GM21423 (cell line): ENCODE measurements around the gene RGS7.
"Not testable (repeated sequence)": the region's sequence is repeated elsewhere in the genome, so short reads cannot be mapped to it uniquely, and the experiment has no call there.

Experiments
- ATAC-seq: cut with Tn5 transposase; IDR thresholded peaks from one replicate; pipeline ENCODE4 v1.9.1; 2021; ENCODE audit warnings: mild to moderate bottlenecking, moderate library complexity; ENCODE audit not compliant: unreplicated experiment

The RGS7 gene

DNA sequence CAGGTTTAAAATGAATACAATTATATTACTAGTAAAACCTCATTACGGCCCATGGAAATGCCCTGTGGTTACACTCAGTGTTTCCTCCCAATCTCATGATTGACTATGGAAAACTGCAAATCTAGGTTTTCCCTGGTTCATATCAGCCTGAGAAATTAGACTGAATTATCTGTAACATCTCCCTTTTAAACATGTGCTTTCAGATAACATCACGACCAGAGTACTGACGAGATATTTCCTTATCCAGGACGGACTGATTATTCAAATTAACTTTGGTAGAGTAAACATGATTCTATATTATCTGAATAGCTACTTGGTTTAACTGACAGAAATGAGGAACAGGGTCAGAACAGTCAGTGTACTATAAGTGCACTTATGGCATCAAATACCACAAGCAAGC lies 82.3 kb downstream of the RGS7 start:
- no peak for ATAC-seq

DNA sequence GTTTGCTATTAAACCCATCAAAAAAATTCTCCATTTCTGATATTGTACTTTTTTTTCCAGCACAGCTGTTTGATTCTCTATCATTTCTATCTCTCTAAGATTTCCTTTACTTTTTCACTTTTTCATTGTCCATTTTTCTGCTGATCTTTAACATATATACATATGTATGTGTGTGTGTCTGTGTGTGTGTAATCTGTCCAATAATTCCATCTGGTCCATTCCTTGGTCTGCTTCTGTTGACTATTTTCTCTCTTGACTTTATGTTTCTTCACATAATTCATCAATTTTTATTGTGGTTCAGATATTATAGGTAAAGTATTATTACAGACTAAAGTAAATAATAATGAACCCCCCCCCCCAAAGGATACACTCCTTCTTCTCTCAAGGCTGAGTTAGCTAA lies 84.2 kb downstream of the RGS7 start:
- ATAC-seq, result no peak

DNA sequence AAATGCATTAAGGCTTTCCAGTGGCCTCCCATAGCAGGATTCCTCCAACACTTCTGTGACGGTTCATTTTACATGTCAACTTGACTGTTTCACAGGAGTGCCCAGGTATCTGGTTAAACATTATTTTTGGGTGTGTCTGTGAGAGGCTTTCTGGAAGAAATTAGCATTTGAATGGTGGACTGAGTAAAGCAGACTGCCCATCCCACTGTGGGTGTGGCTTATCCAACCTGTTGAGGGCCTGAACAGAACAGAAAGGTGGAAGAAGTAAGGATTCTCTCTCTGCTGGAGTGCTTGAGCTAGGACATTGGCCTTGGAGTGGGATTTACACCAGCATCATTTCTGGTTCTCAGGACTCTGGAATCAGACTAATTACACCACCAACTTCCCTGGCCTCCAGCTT lies 85.6 kb downstream of the RGS7 start:
- no peak for ATAC-seq

DNA sequence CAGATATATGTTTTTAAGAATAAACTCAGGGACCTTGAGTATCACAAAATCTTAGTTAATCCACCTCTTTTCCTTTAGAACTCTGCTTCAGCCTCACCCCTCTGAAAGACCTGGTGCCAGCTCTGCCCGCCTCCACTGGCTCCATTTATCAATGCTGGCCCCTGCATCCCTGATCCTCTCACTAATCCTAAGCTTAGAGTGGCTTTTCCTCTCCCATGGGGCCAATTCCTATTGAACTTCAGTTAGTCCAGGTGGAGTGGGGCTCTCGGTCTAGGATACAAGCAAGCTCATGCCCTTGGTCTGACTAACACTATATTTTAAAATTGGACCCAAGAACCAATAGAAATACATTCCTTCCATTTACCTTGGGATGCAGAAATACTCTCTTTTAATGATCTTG lies 87.0 kb downstream of the RGS7 start:
- ATAC-seq, result no peak

DNA sequence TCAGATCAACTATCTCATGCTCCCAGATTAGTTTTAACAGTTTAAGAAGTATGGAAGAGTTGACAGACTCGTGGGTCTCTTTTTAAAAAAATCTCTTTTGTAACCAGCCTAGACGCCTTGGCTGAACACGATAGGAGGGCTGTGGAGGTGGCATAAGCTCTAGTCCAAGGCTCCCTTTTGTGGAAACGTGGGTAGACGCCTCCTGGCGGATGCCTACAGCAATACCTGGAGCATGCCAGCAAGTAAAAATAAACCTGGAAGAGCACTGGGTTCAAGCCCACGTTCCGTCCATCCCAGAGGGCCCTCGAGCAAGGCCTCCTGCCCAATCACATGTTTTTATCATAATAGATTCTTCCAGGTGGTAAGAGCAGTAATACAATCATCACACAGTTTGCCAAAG lies 87.9 kb downstream of the RGS7 start:
- no peak for ATAC-seq

DNA sequence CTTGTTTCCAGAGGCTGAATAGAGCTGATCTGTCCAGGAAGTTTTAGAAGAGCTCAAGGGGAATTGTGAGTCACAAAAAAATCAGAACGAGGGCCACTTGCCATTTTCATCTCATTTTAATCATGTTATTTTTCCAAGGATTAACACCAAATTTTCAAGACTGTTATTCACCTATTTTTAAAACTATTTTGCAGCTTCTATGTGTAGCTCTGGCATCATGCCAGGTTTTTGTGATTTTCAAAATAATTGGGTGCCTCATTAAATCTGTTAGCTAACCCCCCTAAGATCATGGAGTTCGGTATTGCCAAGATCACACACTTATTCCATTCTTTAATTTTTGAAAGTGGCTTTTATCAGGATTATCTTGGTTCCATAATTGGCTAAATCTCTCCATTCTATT lies 90.9 kb downstream of the RGS7 start:
- ATAC-seq, result no peak

DNA sequence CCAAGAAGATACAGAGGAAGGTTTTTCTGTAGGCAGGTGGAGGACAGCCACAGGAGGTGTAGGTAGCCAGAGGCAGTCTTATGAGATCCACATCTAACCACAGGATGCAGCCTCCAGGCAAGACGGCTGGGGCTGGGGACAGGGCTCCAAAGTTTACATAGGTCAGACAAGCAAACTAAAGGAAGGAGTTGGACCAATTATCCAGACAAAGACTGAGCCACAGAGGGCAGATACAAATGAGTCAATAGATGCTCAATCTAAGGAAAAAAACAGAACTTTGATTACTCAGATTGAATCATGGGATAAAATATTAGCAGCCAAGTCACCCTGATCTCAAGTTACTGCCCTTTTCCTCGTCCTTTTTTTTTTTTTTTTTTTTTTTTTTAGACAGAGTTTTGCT lies 91.6 kb downstream of the RGS7 start:
- no peak for ATAC-seq

DNA sequence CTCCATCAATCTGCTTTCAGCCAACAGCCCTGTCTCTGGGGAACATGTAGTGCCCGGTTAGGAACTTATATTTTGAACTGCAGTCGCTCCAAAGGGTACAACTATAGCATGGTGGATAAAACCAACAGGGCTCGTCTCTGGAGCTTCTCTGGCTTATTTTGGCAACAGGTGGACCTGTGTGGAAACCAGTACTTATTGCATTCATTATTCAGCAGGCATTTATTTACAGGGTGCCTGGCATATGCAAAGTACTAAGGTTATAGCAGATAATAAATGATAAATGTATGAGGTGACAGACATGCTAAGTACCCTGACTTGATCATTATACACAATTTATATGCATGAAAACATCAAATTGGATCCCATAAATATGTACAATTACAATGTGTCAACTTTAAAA lies 93.7 kb downstream of the RGS7 start:
- ATAC-seq, result no peak

DNA sequence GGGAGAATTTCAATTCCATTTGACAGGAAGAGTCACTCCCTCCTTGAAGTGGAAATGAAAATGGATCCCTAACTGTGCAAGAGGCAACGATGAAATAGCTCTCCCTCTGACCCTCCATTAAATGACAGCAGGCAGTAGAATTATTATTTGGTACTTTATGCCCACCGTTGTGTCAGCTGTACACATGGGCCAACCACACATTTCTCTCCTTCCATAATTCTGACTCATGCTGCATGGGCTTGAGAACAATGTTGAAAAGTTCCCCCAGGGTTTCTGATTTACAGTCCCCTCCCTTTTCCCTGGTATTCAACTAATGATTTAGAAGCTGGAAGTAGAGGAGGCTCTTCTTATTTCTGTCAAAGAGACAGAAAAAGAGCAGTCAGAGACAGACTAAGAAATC lies 103.5 kb downstream of the RGS7 start:
- ATAC-seq, result no peak

DNA sequence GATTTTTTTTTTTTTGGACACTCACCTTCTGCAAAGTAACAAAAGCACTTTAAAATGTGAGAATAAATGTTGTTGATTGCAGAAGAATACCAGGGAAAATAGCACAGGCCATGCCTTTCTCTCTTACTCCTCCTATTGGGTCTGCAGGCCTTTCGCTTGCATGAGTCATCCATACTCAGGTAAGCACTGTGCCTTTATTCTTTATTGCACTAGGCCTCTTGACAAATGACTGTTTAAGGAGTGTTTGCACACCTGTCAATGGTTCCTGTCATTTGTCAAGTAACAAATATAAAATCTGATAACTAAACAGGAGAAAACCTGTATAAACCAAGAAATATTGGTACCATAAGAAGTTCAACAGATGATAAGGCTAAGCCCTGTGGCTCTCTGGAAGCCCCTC lies 106.5 kb downstream of the RGS7 start:
- no peak for ATAC-seq

DNA sequence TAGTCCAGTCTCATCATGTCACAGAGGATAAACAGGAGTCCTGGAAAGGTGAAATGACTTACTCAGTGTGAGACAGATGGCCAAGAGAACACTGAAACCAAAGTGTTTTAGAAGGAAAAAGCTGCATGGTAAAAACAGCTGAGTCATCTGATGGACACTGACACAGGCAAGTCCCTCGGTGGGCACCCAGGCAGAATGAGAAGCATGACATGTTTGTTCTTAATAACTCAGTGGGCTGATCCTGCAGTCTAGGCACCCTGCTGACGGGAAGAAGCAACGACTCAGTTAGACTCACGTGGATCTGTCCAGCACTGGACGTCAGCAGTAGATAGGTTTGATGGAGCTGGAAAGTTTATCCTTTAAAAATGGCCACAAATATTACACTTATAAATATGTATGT lies 116.9 kb downstream of the RGS7 start:
- no peak for ATAC-seq

DNA sequence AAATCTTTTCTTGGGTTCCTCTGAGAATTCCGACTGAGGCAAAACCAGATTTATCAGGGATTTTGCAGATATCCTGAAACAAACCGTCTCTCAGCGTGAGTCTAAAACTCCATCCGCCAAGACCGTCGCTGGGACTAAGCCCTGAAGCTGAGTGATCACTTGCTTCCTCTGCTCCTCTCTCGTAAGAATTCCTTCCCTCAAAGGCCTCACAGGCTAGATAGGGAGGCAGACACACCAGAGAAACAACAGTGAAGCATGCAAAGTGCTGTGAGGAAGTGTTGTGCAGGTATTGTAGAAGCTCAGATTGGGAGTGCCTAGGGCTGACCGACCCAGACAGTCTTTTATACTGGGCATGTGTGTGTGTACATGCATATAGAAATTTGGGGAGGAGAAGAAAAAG lies 119.1 kb downstream of the RGS7 start:
- ATAC-seq, result no peak

DNA sequence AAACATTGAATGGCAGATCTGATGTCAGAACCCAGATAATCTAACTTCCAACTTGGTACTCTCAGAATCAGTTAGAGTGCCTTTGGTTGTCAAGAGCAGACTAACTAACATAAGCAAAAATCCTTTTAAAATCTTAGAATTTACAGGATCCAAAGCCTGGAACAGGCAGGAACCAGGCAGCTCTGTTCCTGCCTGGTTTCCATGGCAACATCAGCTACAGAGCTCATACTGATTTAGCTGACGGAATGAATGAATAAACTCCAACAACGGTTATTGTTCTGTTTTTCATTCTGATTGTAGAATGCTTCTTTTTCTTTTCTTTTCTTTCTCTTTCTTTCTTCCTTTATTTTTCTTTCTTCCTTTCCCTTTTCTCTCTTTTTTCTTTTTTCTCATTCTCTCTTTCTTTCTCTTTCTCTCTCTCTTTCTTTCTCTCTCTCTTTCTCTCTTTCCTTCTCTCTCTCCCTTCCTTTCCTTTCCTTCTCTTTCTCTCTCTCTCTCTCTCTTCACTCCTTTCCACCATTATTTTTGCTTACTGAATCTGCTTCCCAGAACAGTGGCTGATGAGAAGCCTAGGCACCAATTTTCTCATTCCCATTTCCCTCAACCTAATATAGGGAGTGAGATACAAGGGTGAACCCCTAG lies 121.6 kb downstream of the RGS7 start:
- ATAC-seq, result no peak

DNA sequence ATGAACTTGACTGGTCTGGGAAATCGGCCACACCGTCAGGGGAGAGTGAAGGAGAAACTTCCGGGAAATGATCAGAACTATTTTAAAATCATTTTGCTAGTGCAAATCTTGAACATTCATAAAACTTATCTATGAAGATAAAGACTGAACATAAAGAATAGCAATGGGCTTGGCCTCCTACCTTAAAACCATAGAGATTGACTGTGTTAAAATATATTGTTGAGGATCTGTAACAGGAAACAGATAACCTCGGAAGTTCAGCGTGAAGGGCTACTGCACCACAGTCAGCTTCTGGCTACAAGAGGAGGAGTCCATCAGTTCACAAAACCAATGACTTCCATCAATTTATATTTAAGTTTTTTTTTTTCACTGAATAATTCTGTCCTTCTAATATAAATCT lies 127.3 kb downstream of the RGS7 start:
- no peak for ATAC-seq

DNA sequence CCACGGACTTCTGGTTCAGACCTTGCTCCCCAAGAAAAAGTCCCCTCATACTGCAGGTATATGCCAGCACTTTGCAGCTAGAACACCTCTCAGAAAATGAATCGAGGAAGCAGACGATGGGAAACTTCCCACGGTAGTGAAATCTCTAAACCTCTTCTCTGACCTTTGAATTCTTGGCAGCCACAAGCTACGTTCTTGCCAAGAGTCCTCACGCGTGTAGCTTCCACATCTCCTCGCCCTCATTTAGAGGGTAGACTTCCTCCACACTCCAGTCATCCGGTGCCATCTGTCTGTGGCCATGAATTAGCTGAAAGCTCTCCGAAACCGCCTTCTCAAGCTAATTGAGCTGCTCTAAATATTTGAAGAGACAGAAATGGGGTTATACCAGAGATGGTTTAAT lies 127.8 kb downstream of the RGS7 start:
- ATAC-seq, result no peak

DNA sequence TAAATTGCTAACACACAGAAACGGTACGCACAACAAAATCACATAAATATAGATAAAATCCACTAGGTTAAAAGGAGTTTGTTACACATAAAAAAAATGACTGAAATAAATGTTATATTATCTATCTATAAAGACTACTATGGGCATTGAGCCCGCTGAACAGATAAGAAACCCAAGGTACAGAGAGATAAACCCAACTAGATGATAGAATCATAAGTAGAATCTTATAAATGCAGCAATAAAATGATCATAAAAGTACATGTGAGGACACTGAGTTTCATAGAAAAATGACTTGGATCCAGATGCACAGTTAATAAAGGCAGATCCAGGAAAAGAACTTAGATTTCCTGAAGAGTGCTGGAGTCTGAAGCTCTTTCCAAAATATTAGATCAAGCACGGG lies 128.7 kb downstream of the RGS7 start:
- no peak for ATAC-seq

DNA sequence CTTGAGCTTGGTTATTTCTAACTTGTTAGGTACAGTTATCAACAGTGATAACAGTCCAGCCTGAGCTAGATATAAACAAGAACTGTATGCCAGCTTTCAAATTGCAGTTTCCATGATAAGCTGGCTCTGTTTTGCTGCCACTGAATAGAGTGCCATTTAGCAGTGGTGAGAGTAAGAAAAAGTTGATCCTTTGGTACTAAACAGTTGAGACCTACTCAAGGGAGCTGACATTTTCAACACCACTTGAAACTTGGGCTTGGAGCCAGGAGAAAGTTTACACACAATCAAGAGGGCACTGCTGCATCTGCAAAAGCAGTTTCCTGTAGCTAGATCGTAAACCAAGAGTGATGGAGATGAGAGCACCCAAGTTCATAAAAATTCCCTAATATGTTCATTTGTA lies 131.3 kb downstream of the RGS7 start:
- ATAC-seq, result no peak

DNA sequence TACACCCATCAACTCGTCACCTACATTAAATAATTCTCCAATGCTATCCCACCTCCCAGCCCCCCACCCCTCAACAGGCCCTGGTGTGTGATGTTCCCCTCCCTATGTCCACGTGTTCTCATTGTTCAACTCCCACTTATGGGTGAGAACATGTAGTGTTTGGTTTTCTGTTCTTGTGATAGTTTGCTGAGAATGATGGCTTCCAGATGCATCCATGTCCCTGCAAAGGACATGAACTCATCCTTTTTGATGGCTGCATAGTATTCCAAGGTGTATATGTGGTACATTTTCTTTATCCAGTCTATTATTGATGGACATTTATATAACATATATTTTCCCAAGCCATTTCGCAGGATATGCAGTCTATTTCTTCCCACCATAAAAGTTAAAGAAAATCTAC lies 132.8 kb downstream of the RGS7 start:
- ATAC-seq, result not testable (repeated sequence)

DNA sequence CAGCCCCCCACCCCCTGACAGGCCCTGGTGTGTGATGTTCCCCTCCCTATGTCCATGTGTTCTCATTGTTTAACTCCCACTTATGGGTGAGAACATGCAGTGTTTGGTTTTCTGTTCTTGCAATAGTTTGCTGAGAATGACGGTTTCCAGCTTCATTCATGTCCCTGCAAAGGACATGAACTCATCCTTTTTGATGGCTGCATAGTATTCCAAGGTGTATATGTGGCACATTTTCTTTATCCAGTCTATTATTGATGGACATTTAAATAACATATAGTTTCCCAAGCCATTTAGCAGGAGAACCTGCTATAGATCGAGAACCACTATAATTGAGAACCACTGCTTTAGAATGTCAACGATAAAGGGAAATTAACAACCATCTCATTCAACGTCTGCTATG lies 134.2 kb downstream of the RGS7 start:
- not testable (repeated sequence) for ATAC-seq

DNA sequence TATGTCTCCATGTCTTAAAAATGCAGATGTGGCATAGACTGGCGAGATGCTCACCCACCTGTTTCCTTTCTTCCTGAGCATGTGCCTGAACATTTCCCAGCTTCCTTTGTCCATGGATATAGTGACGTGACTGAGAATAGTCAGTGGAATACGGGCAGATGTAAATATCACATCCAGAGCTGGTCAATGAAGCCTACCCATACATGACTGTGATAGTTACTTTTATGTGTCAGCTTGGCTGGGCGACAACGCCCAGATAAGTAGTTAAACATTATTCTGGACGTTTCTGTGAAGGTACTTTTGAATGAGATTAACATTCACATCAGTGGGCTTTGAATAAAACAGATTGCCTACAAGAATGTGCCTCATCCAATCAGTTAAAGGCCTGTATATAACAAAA lies 135.7 kb downstream of the RGS7 start:
- no peak for ATAC-seq

DNA sequence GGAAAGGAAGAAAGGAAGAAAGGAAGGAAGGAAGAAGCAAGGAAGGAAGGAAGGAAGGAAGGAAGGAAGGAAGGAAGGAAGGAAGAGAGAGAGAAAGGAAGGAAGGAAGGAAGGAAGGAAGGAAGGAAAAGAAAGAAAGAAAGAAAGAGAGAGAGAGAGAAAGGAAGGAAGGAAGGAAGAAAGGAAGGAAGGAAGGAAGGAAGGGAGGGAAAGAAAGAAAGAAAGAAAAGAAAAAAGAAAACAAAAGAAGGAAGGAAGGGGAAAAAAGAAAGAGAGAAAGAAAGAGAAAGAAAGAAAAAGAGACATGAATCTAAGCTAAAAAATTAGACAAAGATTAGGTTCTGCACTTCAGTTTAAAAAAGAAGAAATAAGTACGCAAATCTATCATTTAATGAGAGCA lies 136.1 kb downstream of the RGS7 start:
- ATAC-seq, result not testable (repeated sequence)

DNA sequence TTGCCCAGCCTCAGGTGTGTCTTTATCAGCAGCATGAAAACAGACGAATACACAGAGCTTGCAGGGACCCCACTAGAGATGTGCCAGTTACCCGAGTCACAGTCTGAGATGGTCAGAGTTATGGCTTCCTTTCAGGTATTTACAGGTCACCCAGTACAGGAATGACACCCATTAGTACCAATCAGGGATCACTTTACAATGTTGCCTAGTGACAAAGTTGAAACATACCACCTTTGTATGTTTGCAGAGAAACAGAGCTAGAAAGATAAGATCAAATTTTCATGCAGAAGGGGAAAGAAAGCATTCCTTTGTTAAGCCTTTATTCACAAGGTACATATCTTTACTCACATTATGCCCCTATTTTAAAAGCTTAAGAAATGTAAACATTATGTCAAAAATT lies 137.6 kb downstream of the RGS7 start:
- ATAC-seq, result no peak

DNA sequence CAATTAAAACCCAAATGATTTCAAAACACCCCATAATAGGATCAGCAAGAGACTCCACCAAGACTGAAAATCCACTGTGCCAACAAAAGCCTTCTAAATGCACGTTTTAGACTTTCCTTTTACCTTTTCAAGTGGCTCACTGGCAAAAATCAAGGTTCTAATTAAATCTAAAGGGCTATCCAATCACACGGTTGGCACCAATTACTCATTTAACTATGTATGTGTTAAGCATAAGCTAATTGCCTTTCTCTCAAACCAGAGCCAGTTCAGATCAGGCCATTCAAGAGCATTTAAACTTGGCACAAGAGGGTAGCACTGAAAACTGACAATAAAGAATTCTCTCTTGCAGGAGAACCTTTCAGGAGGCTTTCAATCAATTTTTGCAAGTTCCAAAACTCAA lies 139.5 kb downstream of the RGS7 start:
- no peak for ATAC-seq

DNA sequence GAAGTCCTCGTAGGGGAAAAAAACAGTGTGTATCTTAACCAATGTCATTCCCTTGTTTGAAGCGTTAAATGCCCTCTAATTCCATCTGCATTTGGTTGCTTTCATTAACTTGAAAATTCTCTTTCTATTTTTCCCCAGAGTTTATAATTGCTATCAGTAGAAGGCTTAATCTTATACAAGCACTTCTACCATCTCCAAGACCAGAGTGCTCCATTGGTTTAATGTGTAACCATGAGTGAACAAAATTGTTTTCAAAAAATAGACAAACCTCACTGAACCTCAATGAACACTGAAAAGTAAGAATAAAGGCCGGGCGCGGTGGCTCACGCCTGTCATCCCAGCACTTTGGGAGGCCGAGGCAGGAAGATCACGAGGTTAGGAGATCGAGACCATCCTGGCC lies 141.3 kb downstream of the RGS7 start:
- ATAC-seq, result no peak
